ENCODE measurements around the gene APOBEC3F. TPM values are rescaled to one million over a fixed set of nuclear protein-coding genes. Genes with fewer than 3 reads are reported as not detected.
"Not testable (repeated sequence)": the region's sequence is repeated elsewhere in the genome, so short reads cannot be mapped to it uniquely, and the experiment has no call there.

APOBEC3F gene
- polyA plus RNA-seq (2011; rRNA removed) (8.6 and 9.1 TPM in 2 replicates), polyA minus RNA-seq (2011; rRNA and poly(A)+ RNA removed) (7.7 and 10.0 TPM in 2 replicates)

- POLR2A ChIA-PET; DNase-seq (ENCODE audit: low read depth); H3K36me3 ChIP-seq (ENCODE audit: control insufficient read depth, insufficient read depth, low read length); H3K27me3 ChIP-seq (ENCODE audit: control insufficient read depth, insufficient read depth, low read length): not testable (repeated sequence)
- TF ChIP-seq, protein P1, sequence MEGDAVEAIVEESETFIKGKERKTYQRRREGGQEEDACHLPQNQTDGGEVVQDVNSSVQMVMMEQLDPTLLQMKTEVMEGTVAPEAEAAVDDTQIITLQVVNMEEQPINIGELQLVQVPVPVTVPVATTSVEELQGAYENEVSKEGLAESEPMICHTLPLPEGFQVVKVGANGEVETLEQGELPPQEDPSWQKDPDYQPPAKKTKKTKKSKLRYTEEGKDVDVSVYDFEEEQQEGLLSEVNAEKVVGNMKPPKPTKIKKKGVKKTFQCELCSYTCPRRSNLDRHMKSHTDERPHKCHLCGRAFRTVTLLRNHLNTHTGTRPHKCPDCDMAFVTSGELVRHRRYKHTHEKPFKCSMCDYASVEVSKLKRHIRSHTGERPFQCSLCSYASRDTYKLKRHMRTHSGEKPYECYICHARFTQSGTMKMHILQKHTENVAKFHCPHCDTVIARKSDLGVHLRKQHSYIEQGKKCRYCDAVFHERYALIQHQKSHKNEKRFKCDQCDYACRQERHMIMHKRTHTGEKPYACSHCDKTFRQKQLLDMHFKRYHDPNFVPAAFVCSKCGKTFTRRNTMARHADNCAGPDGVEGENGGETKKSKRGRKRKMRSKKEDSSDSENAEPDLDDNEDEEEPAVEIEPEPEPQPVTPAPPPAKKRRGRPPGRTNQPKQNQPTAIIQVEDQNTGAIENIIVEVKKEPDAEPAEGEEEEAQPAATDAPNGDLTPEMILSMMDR (IDR thresholded peaks at IDR 0.05; ENCODE audit: insufficient read depth, low read depth, low read length): 0 out of 2 replicates have a peak, but pooled peaks have one; percentile 18
- CTCF ChIA-PET: interaction anchor here (1.4 kb wide), 1 partner anchor 171 kb away, joined by 6 read pairs; no protein-coding TSS in a partner anchor
- H3K4me3 ChIP-seq (ENCODE audit: low read depth, low read length): peak within 1 kb of the TSS; percentile 59
Measured at GRCh38 chr22:39040538-39041296, at the start of gene APOBEC3F. Gene APOBEC3F, plus strand, starts transcription at chr22:39040864. Its CDS starts 97 bp downstream, at chr22:39040961.

- DNase-seq (ENCODE audit: low read depth); H3K27me3 ChIP-seq (ENCODE audit: control insufficient read depth, insufficient read depth, low read length); POLR2A ChIA-PET; H3K36me3 ChIP-seq (ENCODE audit: control insufficient read depth, insufficient read depth, low read length); H3K4me3 ChIP-seq (ENCODE audit: low read depth, low read length): not testable (repeated sequence)
- CTCF ChIA-PET: interaction anchor here (0.6 to 2.4 kb wide), 5 partner anchors 10 to 539 kb away, joined by 3 to 14 read pairs (median 3); partner anchors contain the start of gene RPS19BP1
Measured at GRCh38 chr22:38992871-38993371, 47.7 kb upstream of the APOBEC3F start.

GRCh38 chr22:38996105-38996504 lies 44.6 kb upstream of the APOBEC3F start:
- DNase-seq (ENCODE audit: low read depth): no peak
- Histone ChIP-seq H3K27me3 (ENCODE audit: control insufficient read depth, insufficient read depth, low read length) (peaks cover 5% of the 10 kb centered on the region), H3K36me3 (ENCODE audit: control insufficient read depth, insufficient read depth, low read length) (no peaks in the 10 kb centered on the region), H3K4me3 (ENCODE audit: low read depth, low read length) (no peak overlapping the region)
- ChIA-PET POLR2A (no interaction called here), CTCF (interaction anchor here (1.1 to 2.2 kb wide), 3 partner anchors 124 to 232 kb away, joined by 3 to 11 read pairs (median 3); no protein-coding TSS in a partner anchor)
- TF ChIP-seq, protein P1 (IDR thresholded peaks at IDR 0.05; ENCODE audit: insufficient read depth, low read depth, low read length): no peak

DNA sequence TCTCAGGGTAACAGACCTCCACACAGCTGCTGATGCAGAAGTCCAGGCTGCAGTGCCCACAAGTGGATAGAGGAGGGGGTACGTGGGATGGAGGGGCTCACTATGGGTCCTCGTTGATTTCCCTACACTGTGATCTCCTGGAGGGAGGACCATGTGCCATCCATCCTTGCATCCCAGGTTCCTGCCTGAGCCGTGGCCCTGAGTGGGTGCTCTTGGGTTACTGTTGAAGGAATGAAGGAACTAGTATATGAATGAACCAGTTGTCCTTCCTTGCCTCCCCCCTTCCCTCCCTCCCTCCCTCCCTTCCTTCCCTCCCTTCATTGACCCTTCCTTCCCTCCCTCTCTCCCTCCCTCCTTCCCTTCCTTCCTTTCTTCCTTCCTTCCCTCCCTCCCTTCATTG lies 43.1 kb upstream of the APOBEC3F start:
- Histone ChIP-seq H3K36me3 (ENCODE audit: control insufficient read depth, insufficient read depth, low read length) (no peaks in the 10 kb centered on the region), H3K27me3 (ENCODE audit: control insufficient read depth, insufficient read depth, low read length) (peaks cover 5% of the 10 kb centered on the region), H3K4me3 (ENCODE audit: low read depth, low read length) (no peak overlapping the region)
- ChIA-PET POLR2A (no interaction called here), CTCF (interaction anchor here (0.8 to 2.2 kb wide), 3 partner anchors 70 to 127 kb away, joined by 3 to 11 read pairs (median 3); no protein-coding TSS in a partner anchor)
- TF ChIP-seq, protein P1 (IDR thresholded peaks at IDR 0.05; ENCODE audit: insufficient read depth, low read depth, low read length): no peak
- DNase-seq (ENCODE audit: low read depth): no peak

DNA sequence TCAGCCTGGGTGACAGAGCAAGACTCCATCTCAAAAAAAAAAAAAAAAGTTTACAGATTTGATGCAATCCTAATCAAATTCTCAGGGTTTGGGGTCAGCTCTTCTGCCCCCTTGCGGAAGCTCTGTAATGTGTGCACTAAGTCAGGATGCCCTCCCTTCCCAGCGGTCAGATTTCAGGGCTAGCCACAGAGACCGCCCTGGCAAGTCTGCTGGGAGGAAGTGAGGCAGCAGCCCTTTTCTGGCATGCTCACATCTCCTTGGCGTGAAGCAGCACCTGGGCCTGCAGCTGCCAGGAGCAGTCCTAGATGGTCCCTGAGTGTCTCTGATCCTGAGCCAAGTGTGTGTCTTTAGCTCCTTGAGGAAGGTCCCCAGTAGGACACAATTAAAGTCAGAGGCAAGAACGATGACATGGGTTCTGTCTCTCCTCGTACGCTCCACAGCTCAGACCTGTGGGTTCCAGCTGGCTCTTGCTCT lies 37.5 kb upstream of the APOBEC3F start:
- POLR2A ChIA-PET: interaction anchor here (0.5 kb wide), 1 partner anchor 121 kb away, joined by 4 read pairs; no protein-coding TSS in a partner anchor
- CTCF ChIA-PET: interaction anchor here (0.5 to 10.6 kb wide), 24 partner anchors 10 to 1382 kb away, joined by 3 to 136 read pairs (median 4); partner anchors contain the start of genes APOBEC3C and CBX6
- Histone ChIP-seq H3K36me3 (ENCODE audit: control insufficient read depth, insufficient read depth, low read length) (no peaks in the 10 kb centered on the region), H3K4me3 (ENCODE audit: low read depth, low read length) (no peak overlapping the region), H3K27me3 (ENCODE audit: control insufficient read depth, insufficient read depth, low read length) (peaks cover 5% of the 10 kb centered on the region)
- peak; percentile 55 for DNase-seq (ENCODE audit: low read depth)
- TF ChIP-seq, protein P1 (IDR thresholded peaks at IDR 0.05; ENCODE audit: insufficient read depth, low read depth, low read length): peak; percentile 76
